HL-60/S4 treated with retinoic acid at 250 ng/mL for 4 days and 3 days (cell line): ENCODE measurements around the gene PEPD.

ENCODE experiments used
- in situ Hi-C: fragments of 300-500 bp; cut with MboI; formaldehyde crosslinking; loops from 2 replicates; pipeline ENCODE4 v1.7.0; 2022; ENCODE audit warnings: low sequenced_read_pairs

The PEPD gene

DNA sequence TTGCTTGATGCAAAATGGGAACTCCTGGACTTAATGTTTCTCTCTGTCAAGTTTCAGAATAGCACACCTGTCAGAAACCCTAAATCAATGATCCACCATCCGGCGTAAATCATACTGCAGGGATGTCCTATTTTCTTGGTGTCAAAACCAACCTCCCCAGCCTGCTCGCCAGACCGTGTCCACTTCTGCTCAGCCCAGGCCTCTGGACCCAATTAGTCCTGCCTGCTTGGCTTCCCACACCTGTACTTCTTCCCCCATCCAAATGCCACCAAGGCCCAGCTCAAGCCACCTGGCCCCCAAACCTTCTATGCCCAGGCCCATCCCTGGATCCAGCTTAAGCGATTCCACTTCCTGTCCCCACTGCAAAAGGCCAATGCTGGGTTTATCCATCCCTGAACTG is 25.1 kb upstream of the PEPD start:
- in situ Hi-C loops: no loop called here

DNA sequence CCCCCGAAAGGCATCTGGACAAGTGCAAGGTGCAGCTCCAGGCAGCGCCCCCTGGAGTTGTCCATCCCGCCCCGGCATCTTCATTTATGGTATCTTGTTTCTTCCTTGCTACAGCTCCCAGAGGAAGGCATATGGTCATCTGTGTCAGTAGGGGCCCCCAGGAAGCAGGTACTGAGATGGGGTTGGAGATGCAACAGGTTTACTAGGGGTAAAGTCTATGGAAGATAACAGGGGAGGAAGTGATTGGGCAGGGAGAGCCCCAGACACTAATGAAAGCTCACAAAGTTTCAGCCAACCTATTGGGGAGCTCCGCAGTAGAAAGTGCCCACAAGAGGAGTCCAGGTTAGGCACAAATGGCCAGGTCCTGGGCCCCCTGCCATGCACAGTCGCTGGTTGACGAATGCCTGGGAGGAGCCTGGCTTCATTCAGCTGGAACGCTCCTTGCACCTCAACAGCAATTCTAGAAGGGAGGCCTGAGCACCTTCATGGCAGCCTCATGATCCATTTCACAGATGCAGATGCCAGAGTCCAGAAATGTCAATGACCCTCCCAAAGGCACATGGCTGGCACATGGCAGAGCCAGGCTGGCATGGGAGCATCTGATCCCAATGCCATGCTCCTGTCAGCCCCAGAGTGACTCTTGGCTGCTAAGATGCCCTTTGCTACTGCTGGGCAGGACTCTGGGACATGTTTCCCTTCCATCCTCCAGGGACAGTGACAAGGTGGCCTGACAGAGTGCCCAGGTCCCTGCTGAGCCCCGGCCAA is 23.8 kb upstream of the PEPD start:
- in situ Hi-C loops: no loop called here

- in situ Hi-C loops: no loop called here
Observed at GRCh38 chr19:33535226-33535625, 13.6 kb upstream of the PEPD start.

DNA sequence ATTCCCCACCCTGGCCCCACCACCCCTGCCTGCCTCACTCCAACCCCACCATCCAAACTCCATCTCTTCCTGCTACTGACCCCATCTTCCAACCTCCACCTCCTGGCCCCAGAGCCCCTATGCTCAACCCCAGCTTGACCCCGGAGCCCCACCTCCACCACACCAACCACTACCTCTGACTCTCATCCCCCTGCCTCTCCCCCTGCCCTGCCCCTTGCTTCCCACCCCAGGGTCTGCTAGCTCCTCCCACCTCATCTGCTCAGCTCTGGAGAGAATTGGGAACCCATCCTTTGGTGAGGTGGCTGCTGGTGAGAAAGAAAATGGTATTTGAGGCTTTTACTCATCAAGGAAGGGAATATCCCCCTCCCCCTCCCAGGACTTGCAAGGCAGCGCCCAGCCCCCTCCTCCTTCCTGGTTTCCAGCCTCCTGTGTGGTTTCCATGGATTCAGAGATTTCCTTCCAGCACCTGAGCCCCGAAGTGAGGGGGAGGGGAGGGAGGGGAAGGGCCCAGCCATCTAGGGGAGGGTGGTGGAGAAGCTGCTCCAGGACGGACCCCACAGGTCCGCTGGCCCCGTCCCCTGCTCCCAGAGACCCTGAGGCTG is 11.4 kb upstream of the PEPD start:
- in situ Hi-C loops: no loop called here

DNA sequence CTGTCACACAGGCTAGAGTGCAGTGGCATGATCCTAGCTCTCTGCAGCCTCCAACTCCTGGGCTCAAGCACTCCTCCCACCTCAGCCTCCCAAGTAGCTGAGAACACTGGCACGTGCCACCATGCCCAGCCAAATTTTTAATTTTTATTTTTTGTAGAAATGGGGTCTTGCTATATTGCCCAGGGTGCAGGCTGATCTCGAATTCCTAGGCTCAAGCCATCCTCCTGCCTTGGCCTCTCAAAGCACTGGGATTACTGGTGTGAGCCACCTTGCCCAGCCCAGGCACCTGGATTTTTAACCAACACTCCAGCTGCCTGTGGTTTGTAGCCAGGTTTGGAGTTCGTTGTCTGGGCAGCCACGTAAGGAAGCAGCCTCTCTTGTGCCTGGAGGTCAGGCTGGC is 9.3 kb upstream of the PEPD start:
- in situ Hi-C loops: no loop called here

- in situ Hi-C loops: no loop called here
Observed at GRCh38 chr19:33530296-33530695, 8.7 kb upstream of the PEPD start.

DNA sequence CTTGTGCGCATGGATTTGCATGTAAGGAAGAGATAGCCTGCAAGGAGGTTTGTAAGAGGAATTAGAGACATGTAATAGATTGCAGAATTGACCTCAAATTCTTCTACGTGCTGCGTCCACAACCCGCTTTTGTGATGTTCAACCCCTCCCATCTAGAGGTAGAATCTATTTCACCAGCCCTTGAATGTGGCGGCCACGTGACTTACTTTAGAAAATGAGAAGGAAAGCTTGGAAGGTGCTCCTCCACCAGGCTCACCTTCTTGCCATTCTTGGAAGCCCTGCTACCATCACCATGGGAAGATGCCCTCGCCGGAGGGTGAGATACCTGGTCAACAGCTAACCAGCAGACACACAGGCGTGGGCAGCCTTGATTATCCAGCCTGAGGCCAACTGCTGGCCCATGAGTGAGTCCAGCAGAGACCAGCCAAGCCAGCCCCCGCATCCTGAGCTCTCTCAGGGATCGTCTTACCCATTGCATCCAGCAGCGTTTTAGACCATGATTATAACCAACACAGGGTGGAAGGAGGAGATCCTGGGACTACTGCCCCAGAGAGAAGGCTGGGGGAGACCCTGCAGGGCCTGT is 7.6 kb upstream of the PEPD start:
- in situ Hi-C loops: no loop called here

DNA sequence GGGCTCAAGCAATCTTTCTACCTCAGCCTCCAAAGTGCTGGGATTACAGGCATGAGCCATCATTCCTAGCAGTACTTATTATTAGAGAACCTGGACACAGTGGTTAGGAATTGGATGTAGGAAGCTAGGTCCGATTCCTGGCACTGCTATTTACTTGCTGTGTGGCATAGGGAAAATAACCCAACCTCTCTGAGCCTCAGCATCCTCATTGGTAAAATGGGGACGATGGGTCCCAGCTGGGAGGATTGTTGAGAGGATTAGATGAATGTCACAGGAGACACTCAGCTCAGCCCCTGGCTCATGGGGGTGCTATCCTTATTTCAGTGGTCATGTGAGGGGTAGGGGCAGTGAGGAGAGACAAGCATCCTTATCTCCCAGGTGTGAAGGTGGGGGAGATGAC is 6.8 kb upstream of the PEPD start:
- in situ Hi-C loops: no loop called here

- in situ Hi-C loops: no loop called here
Observed at GRCh38 chr19:33527125-33527524, 5.5 kb upstream of the PEPD start.

DNA sequence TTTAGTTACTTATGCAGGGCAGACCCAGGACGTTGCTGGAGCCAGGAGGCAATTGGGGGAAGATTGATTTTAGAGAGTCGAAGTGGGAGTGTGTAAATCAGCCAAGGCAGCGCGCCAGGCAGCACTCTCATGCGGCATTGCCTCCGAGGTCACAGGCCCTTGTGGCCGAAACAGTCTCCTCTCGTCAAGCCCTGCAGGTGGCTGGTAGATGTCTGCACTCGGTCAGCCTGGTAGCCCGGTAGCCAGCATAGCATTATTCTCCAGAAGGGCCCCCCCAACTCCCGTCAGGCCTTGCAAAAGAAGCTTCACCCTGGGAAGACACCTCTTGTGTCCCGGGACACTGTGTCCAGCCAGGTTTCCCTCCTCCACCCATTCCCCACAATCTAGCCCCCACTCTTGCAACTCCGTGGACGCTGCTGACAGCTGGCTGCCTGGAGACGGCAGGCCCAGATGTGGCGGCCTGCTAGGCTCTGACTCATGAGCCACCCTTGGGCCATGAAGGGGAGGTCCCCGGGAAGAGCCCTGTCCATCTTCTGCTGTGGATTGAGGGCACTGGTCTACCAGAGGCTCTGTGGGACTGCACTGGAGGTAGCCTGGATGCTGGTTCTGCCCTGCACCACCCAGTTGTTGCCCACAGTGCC is 2.6 kb upstream of the PEPD start:
- in situ Hi-C loops: no loop called here

- in situ Hi-C loops: no loop called here
Observed at GRCh38 chr19:33523167-33523566, 1.6 kb upstream of the PEPD start.

- in situ Hi-C loops: no loop called here
Observed at GRCh38 chr19:33522371-33522662, 726 bp upstream of the PEPD start.

- in situ Hi-C loops: no loop called here
Observed at GRCh38 chr19:33520844-33521479, 629 bp downstream of the PEPD start.

- in situ Hi-C loops: no loop called here
Observed at GRCh38 chr19:33520048-33520643, 1.4 kb downstream of the PEPD start.

DNA sequence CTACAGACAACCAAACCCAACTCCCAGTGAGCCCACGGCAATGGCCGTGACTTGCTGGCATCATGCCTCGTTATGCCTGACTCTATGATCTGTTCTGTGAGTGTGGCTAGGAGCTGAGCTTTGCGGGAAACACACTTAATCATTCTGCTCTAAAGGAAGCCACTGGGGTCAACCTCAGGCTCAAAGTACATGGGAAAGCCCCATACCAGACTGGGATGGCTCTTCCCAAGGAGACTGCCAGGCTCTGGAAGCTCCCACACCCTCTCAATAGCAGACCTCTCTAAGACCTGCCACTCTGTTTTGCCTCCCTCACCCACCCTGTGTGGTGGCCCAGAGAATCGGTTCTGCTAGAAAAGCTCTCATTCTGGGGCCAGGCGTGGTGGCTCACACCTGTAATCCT is 2.2 kb downstream of the PEPD start:
- in situ Hi-C loops: no loop called here

DNA sequence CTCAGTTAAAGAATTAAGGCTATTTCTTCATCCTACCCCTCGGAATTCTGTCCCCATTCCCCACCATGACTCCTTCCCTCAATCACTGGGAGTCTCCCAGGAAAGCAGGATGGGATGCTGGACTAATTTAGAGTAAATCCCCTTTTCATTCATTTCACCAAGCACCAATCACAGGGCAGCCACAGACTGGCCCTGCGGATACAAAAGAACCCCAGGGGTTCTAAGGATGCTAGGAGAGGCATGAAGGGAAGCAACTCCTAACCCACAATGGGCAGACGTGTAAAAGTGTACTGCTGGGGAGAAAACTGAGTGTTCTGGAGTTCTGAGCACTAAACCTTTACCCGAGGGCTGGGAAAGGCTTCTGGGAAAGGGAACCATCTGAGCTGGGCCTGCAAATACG is 3.0 kb downstream of the PEPD start:
- in situ Hi-C loops: no loop called here

- in situ Hi-C loops: no loop called here
Observed at GRCh38 chr19:33517922-33518321, 3.7 kb downstream of the PEPD start.

- in situ Hi-C loops: no loop called here
Observed at GRCh38 chr19:33515921-33516320, 5.7 kb downstream of the PEPD start.

DNA sequence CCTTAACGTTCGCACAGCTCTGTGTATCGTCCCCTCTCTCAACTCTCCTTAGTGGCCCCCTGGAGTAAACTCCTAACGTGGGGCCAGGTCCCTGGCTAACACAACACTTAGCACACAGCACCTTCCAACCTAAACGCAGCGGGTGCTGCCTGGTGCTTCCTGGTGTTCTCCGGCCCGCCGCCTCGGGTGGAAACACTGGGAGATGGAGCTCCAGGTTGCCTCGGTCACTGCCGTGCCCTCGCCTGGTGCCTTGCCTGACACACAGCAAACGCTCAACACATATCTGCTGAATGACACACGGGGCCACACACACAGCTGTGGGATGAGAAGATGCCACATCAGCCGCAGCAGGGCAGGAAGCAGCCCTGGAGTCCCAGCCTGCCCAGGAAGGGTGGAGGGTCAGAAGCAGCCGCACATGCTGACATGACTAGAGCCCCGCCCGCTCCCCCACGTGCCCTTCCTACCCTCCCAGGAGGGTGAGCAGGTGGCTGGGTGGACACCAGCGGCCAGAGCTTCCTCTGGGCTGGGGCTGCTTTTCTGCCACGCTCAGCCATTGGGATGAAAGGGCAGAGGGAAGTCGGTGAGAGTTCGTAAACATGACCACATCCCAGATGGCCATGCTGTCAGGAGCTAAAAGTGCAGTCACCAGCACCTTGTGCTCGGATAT is 6.6 kb downstream of the PEPD start:
- in situ Hi-C loops: no loop called here

GRCh38 chr19:33513424-33513823 is 8.2 kb downstream of the PEPD start:
- in situ Hi-C loops: no loop called here
